Caki2 (cell line): ENCODE measurements around the gene MUC5B. TPM values are rescaled to one million over a fixed set of nuclear protein-coding genes. Genes with fewer than 3 reads are reported as not detected.

Source experiments
- DNase-seq: peaks from one replicate; pipeline ENCODE4 v3.0.0-alpha.2; 2015; ENCODE audit warnings: low read depth
- in situ Hi-C: cut with HindIII; loops from 2 replicates; pipeline ENCODE4 v1.10.0; 2016; ENCODE audit warnings: low sequenced_read_pairs, low pct_unique_long_range_greater_than_20kb, mixed read lengths
- total RNA-seq: library from RNA; depleted of rRNA; stranded (reverse); fragments of >200 nt; shearing (Covaris generic); gene quantifications from 2 replicates; pipeline ENCODE4 v1.2.3, GENCODE V29; 2014; ENCODE audit warnings: low replicate concordance

Gene MUC5B
- total RNA-seq, 1 experiment from 2014 or later = 0.03 TPM

DNA sequence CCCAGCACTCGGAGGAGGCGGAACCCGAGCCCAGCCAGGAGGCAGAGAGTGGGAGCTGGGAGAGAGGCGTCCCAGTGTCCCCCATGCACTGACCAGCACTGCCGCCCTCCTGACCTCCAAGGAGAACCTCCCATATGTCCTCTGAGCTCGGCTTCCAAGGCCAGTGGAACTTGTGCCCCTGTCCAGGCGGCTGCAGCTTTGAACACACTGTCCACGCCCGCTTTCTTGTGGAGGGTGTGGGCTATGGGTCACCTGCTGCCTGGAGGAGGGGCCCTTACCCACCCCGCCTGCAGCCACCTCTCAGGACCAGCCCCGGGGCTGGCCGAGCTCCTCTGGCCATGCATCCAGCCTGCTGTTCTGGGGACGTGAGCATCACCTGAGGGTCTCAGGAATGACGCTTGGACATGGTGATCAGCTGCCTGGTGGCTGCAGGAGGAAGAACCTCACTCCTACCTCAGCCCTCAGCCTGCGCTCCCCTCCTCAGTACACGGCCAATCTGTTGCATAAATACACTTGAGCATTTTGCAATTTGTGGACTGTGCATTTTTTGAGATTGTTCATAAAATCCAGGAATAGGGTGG is 22.2 kb upstream of the MUC5B start:
- no peak for DNase-seq
- in situ Hi-C loops = no loop called here

DNA sequence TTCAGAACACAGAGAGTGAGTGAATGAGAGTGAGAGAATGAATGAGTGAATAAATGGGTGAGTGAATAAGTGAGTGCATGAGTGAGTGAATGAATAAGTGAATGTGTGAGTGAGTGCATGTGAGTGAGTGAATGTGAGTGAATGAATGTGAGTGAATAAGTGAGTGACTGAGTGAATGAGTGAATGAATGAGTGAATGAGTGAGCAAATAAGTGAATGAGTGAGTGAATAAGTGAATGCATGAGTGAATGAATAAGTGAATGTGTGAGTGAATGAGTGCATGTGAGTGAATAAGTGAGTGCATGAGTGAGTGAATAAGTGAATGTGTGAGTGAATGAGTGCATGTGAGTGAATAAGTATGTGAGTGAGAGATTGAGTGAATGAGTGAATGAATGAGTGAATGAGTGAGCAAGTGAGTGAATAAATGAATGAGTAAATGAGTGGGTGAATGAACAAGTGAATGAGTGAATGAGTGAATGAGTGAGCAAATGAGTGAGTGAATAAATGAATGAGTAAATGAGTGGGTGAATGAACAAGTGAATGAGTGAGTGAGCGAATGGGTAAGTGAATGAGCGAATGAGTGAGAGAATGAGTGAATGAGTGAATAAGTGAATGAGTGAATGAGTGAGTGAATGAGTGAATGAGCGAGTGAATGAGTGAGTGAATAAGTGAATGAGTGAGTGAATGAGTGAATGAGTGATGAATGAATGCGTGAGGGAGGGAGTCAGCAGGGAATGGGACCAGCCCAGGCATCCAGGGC is 21.3 kb upstream of the MUC5B start:
- no peak for DNase-seq
- in situ Hi-C loops = no loop called here

DNA sequence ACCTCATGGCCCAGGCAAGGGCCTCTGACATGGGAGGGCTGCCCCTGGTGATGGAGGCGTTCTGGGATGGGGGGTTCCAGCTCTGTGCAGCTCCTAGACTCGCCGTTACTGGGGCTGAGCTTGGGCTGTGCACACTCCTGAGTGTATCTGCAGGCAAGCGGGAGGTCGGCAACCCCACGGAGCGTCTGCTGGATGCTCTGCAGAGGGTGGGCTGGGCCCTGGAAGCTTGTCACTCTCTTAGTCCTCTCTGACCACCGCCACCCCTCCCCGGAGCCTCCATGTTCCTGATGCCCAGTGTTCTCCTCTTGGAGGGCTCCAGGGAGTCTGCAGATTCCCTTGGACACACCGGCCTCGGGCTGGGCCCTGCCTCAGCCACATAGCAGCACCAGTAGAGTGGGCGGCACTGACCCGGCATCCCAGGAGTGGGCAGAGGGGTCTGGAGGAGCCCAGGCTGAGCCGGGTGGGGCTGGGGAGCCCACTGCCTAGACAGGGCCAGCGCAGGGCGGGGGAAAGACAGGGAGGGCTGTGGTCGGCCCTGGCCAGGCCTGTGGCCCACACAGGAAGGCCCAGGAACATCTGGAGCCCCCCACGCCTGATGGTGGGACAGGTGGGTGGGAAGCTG is 20.6 kb upstream of the MUC5B start:
- DNase-seq = no peak
- in situ Hi-C loops = no loop called here

DNA sequence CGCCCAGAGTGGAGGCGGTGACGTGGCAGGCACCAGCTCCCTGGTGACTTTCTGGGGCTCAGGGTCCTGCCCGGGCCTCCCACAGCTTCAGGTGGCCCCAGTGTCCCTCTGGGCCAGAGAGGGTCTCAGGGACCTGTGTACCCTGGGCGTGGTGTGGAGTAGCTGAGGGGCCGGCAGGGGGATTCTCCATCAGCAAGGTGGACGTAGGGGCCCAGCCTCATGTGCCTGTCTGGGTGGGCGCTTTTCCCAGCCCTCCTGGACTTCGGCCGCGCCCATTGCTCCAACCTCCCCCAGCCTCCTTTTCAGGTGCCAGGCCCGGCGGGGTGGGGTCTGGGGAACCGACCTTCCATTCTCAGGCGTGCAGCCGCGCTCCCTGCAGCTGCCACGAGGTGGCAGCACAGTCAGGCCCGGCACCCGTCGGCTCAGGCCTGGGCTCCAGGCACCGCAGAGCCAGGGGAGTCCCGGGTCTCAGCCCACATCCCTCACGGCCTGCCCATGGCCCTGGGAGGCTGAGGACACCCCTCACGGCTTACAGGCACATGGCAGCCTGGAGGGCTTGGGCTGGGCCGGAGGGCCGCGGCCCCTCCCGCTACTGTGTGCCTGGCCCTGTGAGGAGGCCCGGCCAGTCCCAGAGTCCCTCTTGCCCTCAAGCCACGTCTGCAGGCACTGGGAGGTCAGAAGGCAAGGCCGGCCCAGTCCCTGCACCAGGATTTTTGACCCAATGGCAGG is 19.9 kb upstream of the MUC5B start:
- in situ Hi-C loops = no loop called here
- DNase-seq = peak; percentile 20

DNA sequence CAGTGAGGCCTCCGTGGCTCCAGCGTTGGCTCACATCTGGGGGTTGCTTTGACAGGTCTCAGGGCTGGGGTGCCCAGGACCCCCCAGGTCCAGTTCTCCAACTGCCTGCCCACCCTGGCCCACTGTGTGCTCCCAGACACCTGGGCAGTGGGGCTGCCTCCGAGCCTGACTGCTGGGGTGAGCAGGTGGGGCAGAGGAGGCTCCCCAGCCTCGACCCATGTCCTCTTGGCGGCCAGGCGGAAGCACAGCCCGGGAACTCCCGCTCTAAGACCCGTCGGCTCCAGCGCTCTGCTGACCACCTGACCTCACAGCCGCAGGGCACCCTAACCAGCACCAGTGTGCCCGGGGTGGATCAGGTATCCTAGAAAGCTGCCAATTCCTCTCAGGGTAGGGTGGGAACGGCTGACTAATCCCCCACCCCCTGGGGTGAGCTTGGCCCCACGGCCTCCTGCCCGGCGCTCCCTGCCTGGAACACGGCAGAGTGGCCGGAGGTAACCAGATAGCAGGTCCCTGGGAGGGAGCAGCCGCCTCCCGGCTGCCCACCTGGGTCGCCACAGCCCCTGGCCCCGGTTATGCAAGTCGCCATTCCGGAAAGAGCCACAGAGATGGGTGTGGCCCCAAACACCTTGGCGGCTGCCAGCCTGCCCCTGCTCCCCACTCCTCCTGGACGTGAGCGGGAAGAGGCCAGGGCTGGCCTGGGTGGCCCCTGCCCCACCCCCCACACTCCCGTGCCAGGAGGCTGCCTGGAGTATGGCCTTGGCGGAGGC is 19.2 kb upstream of the MUC5B start:
- in situ Hi-C loops = no loop called here
- DNase-seq = no peak

DNA sequence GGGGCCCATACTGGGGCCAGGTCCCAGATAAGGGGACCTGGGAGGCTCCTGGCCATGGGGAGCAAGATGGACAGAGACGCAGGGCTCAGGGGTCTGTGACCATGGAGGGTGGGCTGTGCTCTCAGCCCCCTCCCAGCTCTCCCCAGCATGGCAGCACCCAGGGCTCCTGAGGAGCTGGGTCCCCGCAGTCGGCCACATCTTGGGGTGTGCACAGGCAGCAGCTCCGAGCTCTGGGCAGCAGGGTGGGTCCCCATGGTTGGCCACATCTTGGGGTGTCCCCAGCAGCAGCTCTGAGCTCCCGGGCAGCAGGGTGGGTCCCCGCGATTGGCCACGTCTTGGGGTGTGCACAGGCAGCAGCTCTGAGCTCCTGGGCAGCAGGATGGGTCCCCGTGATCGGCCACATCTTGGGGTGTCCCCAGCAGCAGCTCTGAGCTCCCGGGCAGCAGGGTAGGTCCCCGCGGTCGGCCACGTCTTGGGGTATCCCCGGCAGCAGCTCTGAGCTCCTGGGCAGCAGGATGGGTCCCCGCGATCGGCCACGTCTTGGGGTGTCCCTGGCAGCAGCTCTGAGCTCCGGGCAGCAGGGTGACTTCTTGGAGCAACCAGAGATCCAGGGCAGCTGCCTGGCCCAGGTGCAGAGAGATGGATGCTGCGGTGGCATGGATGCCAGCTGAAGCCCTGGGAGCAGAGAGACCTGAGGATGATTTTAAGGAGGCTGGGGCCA is 18.3 kb upstream of the MUC5B start:
- in situ Hi-C loops = no loop called here
- DNase-seq = no peak

DNA sequence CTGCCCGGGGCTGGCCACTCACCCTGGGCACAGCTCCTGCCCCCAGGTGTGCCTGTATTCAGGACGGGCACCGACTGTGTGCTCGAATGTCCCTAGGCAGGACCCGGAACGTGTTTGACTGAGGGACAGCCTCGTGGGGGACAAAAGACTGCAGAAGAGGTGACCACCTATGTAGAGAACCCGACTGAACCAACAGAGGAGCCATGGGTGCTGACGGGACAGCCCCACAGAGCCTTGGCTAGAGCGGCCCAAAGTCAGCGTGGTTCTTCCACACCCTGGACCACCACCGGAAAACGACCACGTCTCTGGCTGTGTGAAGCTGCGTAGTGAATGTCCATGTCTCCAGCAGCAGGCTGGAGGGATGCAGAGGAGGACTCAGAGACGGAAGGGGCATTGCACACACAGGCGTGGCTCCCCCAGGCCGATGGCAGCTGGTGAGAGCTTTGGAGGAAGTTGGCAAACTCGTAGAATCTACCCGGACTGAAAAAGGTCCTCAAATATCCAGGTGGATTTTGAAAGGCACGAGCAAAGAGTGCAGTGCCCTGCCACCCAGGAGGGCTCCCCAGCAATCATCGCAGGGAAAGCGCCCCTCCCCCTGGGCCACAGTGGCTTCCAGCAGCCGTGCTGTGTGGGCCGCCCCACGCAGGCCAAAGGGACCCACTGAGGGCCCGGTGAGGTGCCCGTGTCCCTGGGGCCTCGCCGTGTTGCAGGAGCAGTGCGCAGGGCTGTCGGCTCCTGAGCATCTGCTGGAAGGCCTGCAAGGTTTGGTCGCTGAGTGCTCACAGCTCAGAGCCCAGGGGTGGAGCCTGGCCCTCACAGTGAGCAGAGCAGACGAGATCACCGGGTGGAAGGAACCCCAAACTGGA is 17.5 kb upstream of the MUC5B start:
- no peak for DNase-seq
- in situ Hi-C loops = no loop called here

DNA sequence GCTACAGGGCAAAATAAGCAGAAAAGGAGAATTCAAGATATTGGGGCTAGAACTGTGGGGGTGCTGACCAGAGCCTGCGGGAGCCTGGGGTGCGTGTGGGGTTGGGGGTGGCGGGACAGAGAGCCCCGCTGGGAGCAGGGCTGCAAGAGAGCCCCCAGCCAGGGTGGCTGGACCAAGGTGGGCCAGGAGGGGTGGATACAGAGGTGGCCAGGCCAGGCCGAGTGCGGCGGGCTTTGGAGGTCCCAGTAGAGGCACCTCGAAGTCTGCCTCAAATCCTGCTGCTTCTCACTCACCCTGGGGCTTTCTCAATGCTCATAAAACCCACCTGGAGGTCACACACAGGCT is 16.9 kb upstream of the MUC5B start:
- no peak for DNase-seq
- in situ Hi-C loops = no loop called here

DNA sequence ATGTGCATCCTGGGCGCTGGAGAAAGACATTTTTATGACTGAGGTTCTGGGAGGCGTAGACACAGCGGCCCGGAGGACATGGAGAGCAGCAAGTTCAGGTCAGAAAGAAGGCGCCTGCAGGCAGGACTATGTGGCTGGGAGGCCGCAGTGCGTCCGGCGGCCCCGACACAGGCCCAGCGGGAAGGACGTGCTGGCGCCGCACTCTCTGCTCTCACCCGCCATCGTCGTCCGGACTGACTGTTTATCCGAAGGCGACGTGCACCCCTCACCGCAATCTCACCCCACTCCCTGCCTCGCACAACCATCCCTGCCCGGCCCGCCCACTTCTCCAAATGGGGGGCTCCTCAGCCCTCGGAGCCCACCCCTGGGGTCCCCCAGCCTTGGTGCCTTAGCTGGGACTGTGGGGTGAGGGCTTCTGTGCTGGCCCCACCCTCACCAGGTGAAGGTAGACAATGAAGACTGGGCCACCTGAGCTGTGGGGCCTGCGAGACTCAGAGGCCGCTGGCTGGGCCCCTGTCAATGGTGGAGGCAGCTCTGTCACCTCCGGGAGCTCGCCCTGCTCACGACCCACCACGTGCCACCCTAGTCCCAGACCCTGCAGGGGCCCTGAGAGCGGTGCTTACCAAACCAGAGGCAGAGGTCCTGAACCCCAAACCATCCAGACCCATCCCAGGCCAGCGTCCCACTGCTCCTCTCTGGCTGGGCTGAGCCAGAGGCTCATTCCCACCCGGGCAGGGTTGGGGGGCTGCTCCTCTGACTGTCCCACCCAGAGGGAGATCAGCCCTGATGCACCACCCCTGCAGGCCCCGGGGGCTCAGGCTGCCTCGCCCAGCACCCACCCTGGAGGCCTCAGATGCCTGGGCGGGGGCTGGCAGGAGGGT is 16.2 kb upstream of the MUC5B start:
- in situ Hi-C loops = no loop called here
- no peak for DNase-seq

DNA sequence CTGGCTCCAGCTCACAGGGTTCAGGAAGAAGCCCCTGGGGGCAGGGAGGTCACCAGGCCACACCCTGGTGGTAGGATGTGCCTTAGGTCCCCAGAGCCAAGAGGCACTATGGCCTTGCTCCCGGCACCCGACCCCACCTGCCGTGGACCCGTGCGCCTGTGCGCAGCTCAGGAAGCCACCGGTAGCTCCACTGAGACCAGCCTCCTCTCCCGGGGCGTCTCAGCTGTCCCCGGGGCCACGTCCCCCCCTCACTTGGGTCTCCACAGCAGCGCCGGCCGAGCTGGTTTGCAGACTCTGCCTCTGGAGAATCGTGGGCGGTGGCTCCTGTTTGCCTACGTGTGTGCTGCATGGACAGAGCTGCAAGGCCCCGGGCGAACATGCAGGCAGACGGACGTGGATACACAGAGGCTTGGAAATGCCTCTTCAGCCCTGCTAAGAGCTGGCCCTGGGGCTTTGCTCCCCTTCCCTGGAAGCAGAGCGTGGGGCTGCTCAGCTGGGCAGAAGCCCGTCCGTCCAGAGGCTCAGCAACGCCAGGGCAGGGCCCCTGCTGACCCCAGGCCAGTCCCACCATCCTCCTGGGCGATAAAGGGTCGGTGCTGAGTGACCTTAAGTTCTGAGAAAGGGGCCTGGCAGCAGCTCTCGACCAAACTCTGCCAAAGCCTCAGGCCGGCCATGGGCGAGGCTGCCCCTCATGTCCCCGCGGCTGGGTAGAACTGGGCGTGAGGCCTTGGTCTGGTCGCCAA is 15.3 kb upstream of the MUC5B start:
- in situ Hi-C loops = no loop called here
- no peak for DNase-seq

DNA sequence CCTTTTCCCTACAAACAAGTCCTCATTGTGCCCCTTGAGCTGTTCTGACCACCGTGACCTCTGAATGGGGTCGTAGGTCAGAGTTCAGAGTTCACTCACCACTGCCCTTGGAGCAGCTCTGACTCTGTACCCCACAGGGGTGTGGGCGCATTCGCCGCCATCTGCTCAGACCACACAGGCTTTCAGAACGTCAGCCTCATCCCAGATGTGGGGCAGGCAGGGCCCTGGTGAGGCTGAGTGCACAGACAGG is 14.8 kb upstream of the MUC5B start:
- DNase-seq = no peak
- in situ Hi-C loops = no loop called here

DNA sequence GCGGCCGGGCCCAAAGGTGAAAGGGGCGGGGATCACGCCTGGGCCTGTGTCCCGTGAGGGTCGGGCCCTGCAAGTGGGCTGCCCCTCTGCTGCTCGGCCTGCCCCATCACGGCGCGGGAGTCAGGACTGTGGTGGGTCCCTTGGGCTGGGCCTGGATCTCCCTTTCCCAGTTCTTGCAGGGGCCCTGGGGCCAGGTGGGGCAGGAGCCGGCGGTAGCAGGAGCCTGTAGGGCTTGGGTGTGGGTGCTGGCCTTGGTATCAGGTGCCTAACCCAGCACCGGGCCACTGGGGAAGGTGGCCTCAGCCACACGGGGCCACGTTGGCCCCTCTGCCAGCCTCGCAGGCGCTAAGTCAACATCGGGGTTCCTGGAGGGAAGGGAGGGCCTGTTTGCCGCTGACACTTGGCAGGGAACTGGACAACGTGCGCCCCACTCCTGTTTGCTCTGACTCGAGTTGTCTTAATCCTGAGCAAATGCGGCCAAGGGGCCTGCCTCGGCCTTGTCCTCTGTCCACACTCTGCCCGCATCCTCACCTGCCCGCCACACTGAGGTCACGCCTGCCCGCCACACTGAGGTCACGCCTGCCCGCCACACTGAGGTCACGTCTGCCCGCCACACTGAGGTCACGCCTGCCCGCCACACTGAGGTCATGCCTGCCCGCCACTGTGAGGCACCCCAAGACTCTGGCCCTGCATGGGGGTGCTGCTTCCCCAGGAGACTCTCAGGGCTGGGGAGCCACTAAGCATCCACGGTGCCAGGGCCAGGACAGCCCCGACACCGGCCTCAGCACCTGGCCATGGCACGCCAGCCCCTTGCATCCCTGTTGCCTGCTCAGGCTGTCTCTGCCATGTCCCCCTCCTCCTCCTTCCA is 14.2 kb upstream of the MUC5B start:
- in situ Hi-C loops = no loop called here

DNA sequence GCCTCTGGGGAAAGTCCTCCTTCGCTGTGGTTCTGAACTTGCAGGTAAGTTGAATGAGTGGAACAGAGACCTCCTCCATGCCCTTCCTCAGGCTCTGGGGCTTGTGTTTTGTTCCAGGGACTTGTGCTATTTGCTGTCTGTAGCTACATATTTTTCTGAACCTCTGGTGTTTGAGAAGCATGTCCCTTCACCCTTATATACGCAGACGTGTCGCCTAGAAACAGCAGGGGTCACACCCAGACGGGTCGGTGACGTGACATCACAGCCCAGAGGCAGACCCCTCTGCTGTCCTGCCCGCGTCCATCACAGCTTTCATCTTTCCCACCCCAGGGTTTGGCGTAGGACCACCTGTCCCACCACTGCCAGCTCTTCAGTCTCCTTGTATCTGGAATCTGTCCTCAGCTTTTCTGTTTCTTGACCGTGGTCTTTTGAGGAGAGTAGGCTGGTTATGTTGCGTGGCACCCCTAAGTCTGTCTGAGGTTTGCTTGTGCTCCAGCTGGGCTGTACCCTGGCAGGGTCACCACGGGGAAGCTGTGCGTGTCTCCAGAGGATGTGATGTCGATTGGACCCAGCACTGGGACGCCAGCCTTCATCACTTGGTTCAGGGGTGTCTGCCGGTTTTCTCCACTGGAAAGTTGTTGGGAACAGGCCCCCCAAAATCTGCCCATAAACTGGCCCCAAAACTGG is 13.4 kb upstream of the MUC5B start:
- DNase-seq = no peak
- in situ Hi-C loops = no loop called here

More for the DNA sequence above, 14.2 kb upstream of the MUC5B start:
- DNase-seq = no peak

DNA sequence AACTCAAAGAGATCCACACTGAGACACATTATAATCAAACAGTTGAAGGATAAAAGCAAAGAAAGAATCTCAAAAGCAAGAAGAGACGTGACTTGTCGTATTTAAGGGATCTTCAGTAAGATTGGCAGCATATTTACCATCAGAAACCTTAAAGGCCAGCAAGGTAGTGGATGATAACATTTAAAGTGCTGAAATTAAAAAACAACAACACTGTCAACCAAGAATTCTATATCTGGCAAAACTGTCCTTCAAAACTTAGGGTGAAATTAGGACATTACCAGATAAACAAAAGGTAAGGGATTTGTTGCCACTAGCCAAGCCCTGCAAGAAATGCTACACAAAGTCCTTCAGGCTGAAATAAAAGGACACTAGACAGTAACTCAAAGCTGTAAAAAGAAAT is 11.0 kb upstream of the MUC5B start:
- in situ Hi-C loops = no loop called here
- DNase-seq = no peak
